NCI-H748 (cell line): ENCODE results near the gene ZFYVE28.

Source experiments
- DNase-seq: peaks from one replicate; lab custom pipeline; 2025; ENCODE audit not compliant: unreplicated experiment; lab: John Stamatoyannopoulos, UW

Gene ZFYVE28

GRCh38 chr4:2354760-2355159 lies 63.7 kb downstream of the ZFYVE28 start:
- DNase-seq, result no peak

DNA sequence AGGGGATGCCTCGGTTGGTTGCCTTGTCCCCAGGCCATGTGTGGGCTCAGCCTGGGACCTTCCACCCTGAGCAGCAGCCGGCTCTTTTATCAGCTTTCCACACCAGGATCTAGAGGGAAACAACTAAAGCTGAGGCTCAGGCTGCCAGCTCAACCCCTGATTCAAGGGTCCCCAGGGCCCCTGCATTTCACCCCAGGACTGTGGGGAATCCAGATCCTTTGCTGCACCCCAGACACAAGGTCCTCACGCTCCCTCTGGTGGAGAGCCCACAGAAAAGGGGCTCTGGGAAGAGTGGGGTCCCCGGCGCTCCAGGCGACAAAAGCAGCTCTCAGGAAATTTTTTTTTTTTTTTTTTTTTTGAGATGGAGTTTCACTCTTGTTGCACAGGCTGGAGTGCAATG lies 64.3 kb downstream of the ZFYVE28 start:
- no peak for DNase-seq

- no peak for DNase-seq
These were observed 65.0 kb downstream of the ZFYVE28 start for GRCh38 chr4:2353222-2354107.

GRCh38 chr4:2352729-2353221 lies 65.7 kb downstream of the ZFYVE28 start:
- DNase-seq, result no peak

DNA sequence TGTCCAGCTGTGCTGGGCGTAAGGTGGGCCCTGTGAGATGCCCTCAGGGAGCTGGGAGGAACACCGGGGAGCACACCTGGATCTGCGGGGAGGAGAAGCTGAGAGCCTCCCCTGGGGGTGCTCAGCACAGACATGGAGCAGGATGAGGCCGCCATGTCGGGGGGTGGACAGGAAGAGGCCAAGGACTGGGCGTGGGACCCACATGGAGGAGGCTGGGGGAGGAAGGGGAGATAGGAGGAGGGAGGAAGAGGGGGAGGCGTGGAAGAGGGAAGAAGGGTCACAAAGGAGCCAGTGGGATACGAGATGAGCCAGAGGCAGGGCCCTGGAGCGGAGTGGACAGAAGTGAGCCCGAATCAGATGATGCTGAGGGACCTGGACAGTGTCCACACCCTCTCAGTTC lies 66.3 kb downstream of the ZFYVE28 start:
- no peak for DNase-seq

DNA sequence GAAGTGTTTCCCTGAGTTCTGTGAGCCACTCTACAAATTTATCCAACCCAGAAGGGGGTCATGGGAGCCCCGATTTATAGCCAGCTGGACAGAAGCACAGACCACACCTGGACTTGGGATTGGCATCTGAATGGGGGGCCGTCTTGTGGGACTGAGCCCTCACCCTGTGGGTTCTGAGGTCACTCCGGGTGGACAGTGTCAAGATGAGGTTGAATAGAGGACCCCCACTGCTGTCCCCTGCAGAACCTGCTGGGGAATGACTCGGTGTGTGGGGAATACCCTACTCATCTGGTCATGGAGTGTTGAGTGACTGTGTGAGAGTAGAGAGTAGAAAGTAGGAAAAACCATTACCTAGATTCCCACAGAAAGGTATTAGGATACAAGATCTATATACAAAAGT lies 67.5 kb downstream of the ZFYVE28 start:
- DNase-seq, result no peak

DNA sequence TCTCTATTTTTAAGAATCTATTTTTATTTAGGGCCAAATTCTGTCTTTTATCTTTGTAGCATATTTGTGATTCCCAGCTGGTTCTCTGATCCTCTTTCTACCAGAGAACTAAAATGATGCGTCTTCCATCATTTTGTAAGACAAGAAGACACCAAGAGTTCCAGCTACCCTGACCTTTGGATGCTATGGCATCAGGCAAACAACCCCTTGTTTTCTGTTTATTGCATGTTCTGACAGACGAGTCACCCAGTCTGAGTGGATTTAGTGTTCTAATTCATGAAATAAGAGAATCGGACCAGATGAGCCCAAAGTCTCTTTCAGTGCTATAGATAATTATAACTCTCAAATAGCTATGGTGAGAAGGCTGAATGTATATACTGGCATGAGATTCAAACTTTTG lies 69.7 kb downstream of the ZFYVE28 start:
- no peak for DNase-seq

- no peak for DNase-seq
These were observed 71.3 kb downstream of the ZFYVE28 start for GRCh38 chr4:2347190-2347589.

GRCh38 chr4:2343476-2343875 lies 75.0 kb downstream of the ZFYVE28 start:
- no peak for DNase-seq

DNA sequence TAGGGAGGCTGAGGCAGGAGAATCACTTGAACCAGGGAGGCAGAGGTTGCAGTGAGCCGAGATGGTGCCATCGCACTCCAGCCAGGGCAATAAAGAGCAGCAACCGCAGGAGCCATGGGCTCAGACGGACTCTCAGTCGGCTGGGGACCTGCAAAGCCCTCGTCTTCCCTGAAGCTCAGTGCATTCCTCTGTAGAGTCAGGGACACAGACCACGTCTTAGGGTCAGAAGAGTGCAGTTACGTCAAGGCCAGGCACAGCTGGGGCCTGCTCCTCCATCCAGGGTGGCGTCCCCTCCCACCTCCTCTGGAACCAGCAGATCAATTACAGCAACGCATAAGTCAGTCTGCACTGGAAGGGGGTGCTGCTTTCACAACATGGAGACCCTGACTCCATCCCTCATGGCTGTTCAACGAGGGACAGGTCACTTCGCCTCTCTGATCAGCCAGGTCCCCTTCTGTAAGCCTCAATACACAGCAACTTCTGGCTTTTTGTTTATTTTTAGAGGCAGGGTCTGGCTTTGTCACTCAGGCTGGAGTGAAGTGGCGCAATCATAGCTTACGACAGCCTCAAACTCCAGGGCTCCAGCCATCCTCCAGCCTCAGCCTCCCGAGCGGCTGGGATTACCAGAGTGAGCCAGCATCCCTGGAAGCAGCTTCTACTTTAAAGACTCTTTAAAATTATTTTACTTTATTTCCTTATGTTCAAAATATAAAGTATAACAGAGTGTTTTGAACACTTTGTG lies 76.4 kb downstream of the ZFYVE28 start:
- no peak for DNase-seq

DNA sequence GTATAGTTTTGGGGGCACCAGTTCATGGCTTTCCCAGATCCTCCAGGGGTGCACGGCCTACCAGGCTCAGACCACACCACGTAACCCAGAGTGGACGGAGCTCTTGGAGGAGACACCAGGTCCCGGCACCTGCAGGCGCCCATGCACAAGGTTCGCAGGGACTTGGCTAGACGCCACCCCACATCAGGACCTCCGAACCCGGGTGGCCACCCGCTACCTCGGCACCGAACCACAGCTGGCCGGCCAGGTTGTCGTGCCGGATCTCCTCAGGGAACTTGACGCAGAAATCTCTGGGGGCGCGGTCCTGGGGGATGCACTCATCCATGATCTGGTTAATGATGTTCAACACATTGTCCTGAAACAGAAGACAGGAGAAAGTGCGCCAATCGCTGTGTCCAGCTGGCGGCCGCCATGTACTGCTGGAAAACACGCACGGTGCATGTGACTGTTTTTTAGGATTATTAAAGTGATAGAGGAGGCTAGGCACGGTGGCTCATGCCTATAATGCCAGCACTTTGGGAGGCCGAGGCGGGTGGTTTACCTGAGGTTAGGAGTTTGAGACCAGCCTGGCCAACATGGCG lies 77.1 kb downstream of the ZFYVE28 start:
- no peak for DNase-seq

DNA sequence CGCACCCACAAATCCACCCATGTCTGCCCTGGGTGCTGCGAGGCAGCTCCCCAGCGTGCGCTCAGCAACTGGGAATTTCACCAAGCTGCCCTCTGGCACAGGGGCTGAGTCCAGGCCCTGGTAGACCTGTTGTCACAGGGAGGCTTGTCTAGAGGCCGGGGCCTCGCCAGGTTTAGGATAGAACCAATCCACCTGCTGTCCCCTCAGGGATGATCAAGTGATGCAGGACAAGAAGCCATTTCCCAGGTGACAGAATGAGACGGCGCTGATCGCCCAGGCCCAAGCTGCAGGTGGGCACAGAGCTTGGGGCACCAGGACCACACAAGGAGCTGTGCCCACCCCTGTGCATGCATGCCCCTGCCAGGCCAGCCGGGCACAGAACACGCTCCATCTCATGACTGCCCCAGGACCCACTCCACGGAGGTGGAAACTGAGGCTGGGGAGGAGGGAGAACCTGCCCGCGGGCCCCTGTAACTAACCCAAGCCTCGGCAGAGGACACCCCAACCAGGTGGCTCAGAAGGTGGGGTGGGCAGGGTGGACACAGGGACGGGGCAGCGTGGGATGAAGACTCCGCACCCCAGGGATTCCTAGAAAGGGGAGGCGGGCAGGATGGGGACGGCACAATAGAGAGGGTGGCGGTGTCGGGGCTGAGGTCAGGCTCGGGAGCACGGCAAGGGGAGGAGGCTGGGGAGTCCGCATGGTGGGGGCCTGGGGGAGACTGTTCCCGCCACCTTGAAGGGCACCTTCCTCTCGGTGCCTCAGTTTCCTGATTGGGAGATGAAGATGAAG lies 78.0 kb downstream of the ZFYVE28 start:
- DNase-seq, result no peak

GRCh38 chr4:2339458-2340271 lies 78.8 kb downstream of the ZFYVE28 start:
- DNase-seq, result no peak

- no peak for DNase-seq
These were observed 79.5 kb downstream of the ZFYVE28 start for GRCh38 chr4:2338754-2339457.

DNA sequence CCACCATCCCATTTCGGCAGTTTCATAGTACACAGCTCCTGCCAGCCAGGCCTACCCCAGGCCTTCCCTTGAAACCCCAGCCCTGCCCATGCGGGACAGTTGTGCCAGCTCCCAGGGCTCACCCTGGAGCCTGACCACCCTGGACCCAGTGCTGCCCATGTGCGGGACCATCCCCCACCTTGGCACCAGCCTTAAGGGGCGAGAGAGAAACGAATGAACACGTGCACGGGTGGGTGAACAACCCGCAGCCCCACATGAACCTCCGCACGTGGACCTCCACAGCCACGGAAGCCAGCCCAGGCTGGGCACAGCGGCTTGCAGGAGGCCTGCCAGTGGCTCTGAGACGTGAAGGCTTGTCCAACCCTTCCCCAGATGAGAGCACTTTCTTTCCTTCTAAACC lies 80.5 kb downstream of the ZFYVE28 start:
- DNase-seq, result no peak

- DNase-seq, result no peak
These were observed 81.2 kb downstream of the ZFYVE28 start for GRCh38 chr4:2337131-2337723.

- no peak for DNase-seq
These were observed 81.8 kb downstream of the ZFYVE28 start for GRCh38 chr4:2336659-2337058.

DNA sequence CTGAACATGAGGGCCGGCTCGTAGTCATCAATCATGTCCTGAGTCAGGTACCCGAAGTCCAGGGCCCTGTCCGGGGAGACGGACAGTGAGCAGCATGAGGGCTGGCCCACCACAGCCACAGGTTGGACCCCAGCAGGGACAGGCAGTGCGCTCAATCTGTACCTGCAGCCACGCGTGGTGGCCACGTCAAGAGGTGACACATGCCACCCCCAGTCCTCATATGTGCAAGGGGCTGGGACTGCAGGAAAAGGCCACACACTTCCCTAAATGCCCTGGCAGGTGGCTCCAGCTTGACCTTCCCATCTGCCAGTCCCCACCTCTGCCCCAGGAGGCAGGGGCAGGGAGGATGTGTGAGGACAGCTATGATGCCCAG lies 82.7 kb downstream of the ZFYVE28 start:
- no peak for DNase-seq
